ENCODE measurements around the gene GIPC1.

- TF ChIP-seq CTCF (conservative IDR thresholded peaks at IDR 0.05 in 1 of 2, IDR thresholded peaks at IDR 0.05 in 1 of 2; ENCODE audit: extremely low read depth in 1 of 2, insufficient read depth in 1 of 2, low read depth in 1 of 2, low read length in 2 of 2) (no peak), EZH2 (IDR thresholded peaks at IDR 0.05; ENCODE audit: borderline replicate concordance, low read length) (no peak)
Measured at GRCh38 chr19:14473073-14473977, 22.6 kb downstream of the GIPC1 start.
